IPS-20b (cell line): ENCODE results near the gene SERPINB6.
"Not testable (repeated sequence)": the region's sequence is repeated elsewhere in the genome, so short reads cannot be mapped to it uniquely, and the experiment has no call there.

ENCODE experiments used
- H3K27ac ChIP-seq: one replicate; pipeline ENCODE4 v1.5.1; 2013; ENCODE audit warnings: low read length
- H3K27me3 ChIP-seq: 2 replicates; pipeline ENCODE4 v1.6.1; 2013; ENCODE audit warnings: mild to moderate bottlenecking, low read length, inconsistent platforms; ENCODE audit not compliant: insufficient read depth
- H3K36me3 ChIP-seq: 2 replicates; pipeline ENCODE4 v1.6.1; 2013; ENCODE audit warnings: low read depth, mild to moderate bottlenecking, inconsistent platforms, low read length, moderate library complexity; ENCODE audit not compliant: insufficient read depth
- H3K4me1 ChIP-seq: 2 replicates; pipeline ENCODE4 v1.6.1; 2013; ENCODE audit warnings: mild to moderate bottlenecking, control low read depth, inconsistent platforms, low read length, moderate library complexity; ENCODE audit not compliant: insufficient read depth
- H3K4me3 ChIP-seq: 2 replicates; pipeline ENCODE4 v1.5.1; 2013; ENCODE audit warnings: mild to moderate bottlenecking, low read length, inconsistent platforms
- H3K9ac ChIP-seq: 2 replicates; pipeline ENCODE4 v1.6.1; 2013; ENCODE audit warnings: low read depth, mild to moderate bottlenecking, inconsistent platforms, low read length, moderate library complexity
- H3K9me3 ChIP-seq: 2 replicates; pipeline ENCODE4 v1.6.1; 2013; ENCODE audit warnings: mild to moderate bottlenecking, low read depth, low read length, inconsistent platforms; ENCODE audit not compliant: insufficient read depth

The SERPINB6 gene

GRCh38 chr6:2998249-2998997 is 27.1 kb upstream of the SERPINB6 start:
- not testable (repeated sequence) for H3K27ac ChIP-seq, H3K27me3 ChIP-seq, H3K9me3 ChIP-seq
- Histone ChIP-seq H3K9ac (peak overlapping the region; percentile 73; the same call in 1 of the 2 replicates), H3K4me3 (peak overlapping the region; percentile 87), H3K36me3 (peaks cover 16% of the 10 kb centered on the region; the same call in 1 of the 2 replicates), H3K4me1 (peaks cover 13% of the 10 kb centered on the region)

DNA sequence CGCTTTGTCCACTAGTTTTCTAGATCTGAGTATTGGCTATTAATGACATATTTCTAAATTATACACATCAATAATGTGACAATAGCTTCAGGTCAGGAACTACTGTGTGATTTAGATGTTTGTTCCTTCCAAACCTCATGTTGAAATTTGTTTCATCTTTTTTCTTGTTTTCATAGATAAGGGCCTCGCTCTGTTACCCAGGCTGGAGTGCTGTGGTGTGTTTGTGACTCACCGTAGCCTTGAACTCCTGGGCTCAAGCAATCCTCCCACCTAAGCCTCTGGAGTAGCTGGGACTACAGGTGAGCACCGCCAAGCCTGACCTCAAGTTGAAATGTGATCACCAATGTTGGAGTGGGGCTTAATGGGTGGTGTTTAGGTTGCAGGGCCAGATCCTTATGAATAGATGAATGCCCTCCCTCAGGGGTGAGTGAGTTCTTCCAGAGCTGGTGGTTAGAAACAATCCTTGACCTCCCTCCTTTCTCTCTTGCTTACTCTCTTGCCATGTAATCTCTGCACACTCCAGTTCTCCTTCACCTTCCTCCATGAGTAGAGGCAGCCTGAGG is 22.5 kb upstream of the SERPINB6 start:
- Histone ChIP-seq H3K9me3 (no peaks in the 10 kb centered on the region), H3K4me3 (no peak overlapping the region), H3K27ac (no peak overlapping the region), H3K4me1 (peaks cover 15% of the 10 kb centered on the region; the same call in 1 of the 2 replicates), H3K27me3 (peaks cover 5% of the 10 kb centered on the region; the same call in 1 of the 2 replicates), H3K9ac (no peak overlapping the region), H3K36me3 (no peaks in the 10 kb centered on the region)

DNA sequence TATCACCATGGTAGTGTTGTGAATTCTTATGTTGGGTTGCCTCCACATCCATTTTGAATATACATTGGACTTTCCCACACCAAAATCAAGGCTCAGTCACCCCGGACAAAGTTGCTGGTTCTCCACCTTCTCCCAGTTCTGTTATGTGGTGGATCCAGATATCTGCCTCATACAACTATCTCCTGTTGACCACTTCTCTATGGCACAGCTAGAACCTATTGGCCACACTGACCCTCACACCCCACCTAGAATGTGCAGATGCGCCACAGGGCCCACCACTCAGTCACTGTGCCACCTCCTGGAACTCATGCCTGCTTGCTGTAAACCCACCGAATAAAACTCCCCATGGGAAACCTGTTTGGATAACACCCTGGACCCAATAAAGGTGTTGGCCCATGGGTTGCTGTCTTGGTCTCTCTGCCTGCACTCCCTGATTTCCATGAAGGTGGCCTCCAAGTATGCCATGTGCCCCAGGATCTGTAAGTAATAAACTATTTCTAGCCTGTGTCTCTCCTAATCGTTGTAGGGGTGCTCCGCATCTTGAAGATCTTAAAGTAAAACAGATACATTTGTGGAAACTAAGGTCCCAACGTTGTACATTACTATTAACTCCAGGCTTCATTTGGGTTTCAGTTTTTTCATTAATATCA is 21.1 kb upstream of the SERPINB6 start:
- Histone ChIP-seq H3K27me3 (no peaks in the 10 kb centered on the region), H3K27ac (no peak overlapping the region), H3K4me3 (no peak overlapping the region), H3K9ac (no peak overlapping the region), H3K4me1 (peaks cover 16% of the 10 kb centered on the region; the same call in 1 of the 2 replicates), H3K9me3 (no peaks in the 10 kb centered on the region), H3K36me3 (no peaks in the 10 kb centered on the region)

DNA sequence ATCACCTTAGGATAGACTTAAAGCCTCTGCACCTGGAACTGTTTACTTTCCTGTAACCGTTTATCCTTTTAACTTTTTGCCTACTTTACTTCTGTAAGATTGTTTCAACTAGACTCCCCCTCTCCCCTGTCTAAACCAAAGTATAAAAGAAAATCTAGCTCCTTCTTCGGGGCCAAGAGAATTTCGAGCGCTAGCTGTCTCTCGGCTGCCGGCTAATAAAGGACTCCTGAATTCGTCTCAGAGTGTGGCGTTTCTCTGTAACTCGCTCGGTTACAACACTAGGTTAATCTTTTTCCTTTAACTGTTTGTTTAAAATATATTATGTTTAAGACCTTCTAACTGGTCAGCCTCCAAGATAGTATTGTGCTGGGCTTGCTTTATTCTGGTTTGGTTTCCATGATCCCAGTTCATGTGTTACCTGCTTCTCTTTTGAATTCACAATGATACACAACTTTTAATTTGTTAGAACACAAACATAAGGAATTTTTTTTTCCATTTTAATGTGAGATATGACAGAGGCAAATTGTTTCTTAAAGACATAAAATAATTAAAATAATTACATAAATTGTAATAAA is 19.7 kb upstream of the SERPINB6 start:
- Histone ChIP-seq H3K4me3 (no peak overlapping the region), H3K27ac (peak overlapping the region; percentile 97), H3K4me1 (peaks cover 16% of the 10 kb centered on the region; the same call in 1 of the 2 replicates), H3K9me3 (no peaks in the 10 kb centered on the region), H3K27me3 (no peaks in the 10 kb centered on the region), H3K36me3 (no peaks in the 10 kb centered on the region), H3K9ac (peak overlapping the region; percentile 90; the same call in 1 of the 2 replicates)

GRCh38 chr6:2990248-2990931 is 19.0 kb upstream of the SERPINB6 start:
- H3K27me3 ChIP-seq: no peaks in the 10 kb centered on the region
- H3K9me3 ChIP-seq: no peaks in the 10 kb centered on the region
- H3K4me1 ChIP-seq: peaks cover 19% of the 10 kb centered on the region; the same call in 1 of the 2 replicates
- peak overlapping the region; percentile 63 for H3K4me3 ChIP-seq
- no peaks in the 10 kb centered on the region for H3K36me3 ChIP-seq
- H3K27ac ChIP-seq: peak overlapping the region; percentile 97
- H3K9ac ChIP-seq: peak overlapping the region; percentile 90

- H3K4me3 ChIP-seq: peak overlapping the region; percentile 63
These were observed 18.2 kb upstream of the SERPINB6 start for GRCh38 chr6:2989332-2990247.

GRCh38 chr6:2988426-2989331 is 17.3 kb upstream of the SERPINB6 start:
- Histone ChIP-seq H3K4me1 (peaks cover 27% of the 10 kb centered on the region; the same call in 1 of the 2 replicates), H3K27ac (peak overlapping the region; percentile 97), H3K9ac (peak overlapping the region; percentile 90), H3K27me3 (no peaks in the 10 kb centered on the region), H3K4me3 (peak overlapping the region; percentile 63), H3K36me3 (no peaks in the 10 kb centered on the region), H3K9me3 (no peaks in the 10 kb centered on the region)

More at GRCh38 chr6:2989332-2990247, 18.2 kb upstream of the SERPINB6 start:
- no peaks in the 10 kb centered on the region for H3K9me3 ChIP-seq
- peak overlapping the region; percentile 97 for H3K27ac ChIP-seq
- no peaks in the 10 kb centered on the region for H3K27me3 ChIP-seq
- no peaks in the 10 kb centered on the region for H3K36me3 ChIP-seq
- peak overlapping the region; percentile 90 for H3K9ac ChIP-seq
- peaks cover 26% of the 10 kb centered on the region; the same call in 1 of the 2 replicates for H3K4me1 ChIP-seq

- Histone ChIP-seq H3K9ac (peak overlapping the region; percentile 90; the same call in 1 of the 2 replicates), H3K9me3 (no peaks in the 10 kb centered on the region), H3K36me3 (no peaks in the 10 kb centered on the region), H3K4me3 (peak overlapping the region; percentile 63), H3K27me3 (no peaks in the 10 kb centered on the region), H3K27ac (peak overlapping the region; percentile 97), H3K4me1 (peaks cover 27% of the 10 kb centered on the region; the same call in 1 of the 2 replicates)
These were observed 16.7 kb upstream of the SERPINB6 start for GRCh38 chr6:2988094-2988425.

DNA sequence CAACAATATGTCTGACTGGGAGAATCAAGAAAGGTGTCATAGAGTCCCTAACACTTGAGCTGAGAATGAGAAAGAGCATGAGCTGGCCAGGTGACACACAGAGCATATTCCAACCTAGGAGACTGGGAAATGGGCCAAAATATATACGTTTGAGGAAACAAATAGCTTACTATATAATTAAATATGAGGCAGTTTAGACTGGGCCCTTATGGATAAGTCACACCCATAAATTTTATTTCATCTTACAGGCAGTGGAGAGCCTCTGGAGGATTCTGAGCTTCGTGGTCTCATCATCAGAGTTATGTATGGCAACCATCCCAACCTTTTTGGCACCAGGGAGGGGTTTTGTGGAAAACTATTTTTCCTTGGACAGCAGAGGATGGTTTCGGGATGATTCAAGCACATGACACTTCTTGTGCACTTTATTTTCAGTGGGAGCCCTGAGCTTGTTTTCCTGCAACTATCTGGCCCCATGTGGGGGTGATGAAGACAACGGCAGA is 15.4 kb upstream of the SERPINB6 start:
- H3K9me3 ChIP-seq: no peaks in the 10 kb centered on the region
- peaks cover 27% of the 10 kb centered on the region; the same call in 1 of the 2 replicates for H3K4me1 ChIP-seq
- no peak overlapping the region for H3K9ac ChIP-seq
- no peak overlapping the region for H3K27ac ChIP-seq
- H3K27me3 ChIP-seq: no peaks in the 10 kb centered on the region
- no peak overlapping the region for H3K4me3 ChIP-seq
- H3K36me3 ChIP-seq: no peaks in the 10 kb centered on the region
